ENCODE measurements around the gene CD80.

GRCh38 chr3:119579366-119580066 is 20.1 kb upstream of the CD80 start, which contains the start of gene ADPRH:
- no peak for TF ChIP-seq EP300 (IDR thresholded peaks at IDR 0.05)
- no peak for TF ChIP-seq CTCF (IDR thresholded peaks at IDR 0.05)
- peak in 1 of 2 donors; percentile 43 for TF ChIP-seq POLR2A (IDR thresholded peaks at IDR 0.05)
- peak in 2 of 3 donors; percentile 5 to 43 for TF ChIP-seq POLR2AphosphoS5 (IDR thresholded peaks at IDR 0.05)
